ENCODE results near the gene PIERCE2. TPM values are rescaled to one million over a fixed set of nuclear protein-coding genes. Genes with fewer than 3 reads are reported as not detected.

The PIERCE2 gene
- total and polyA plus RNA-seq, 2 of the 4 experiments (the other 2 are of a cell fraction): 0.36 to 0.48 TPM

GRCh38 chr15:55362641-55363040 is 45.7 kb upstream of the PIERCE2 start:
- Histone ChIP-seq H3K23ac (ENCODE audit: low read depth, low read length) (no peak overlapping the region), H2BK120ac (ENCODE audit: low read depth, low read length) (no peak overlapping the region), H4K8ac (ENCODE audit: low read depth in 2 of 2, low read length in 2 of 2) (no peak overlapping the region), H3K36me3 (ENCODE audit: control insufficient read depth, insufficient read depth, low read length) (no peaks in the 10 kb centered on the region), H3K9me1 (ENCODE audit: insufficient read depth, low read length) (no peaks in the 10 kb centered on the region), H3K4ac (ENCODE audit: low read depth, low read length) (no peak overlapping the region), H4K20me1 (ENCODE audit: insufficient read depth, low read length) (no peaks in the 10 kb centered on the region), H3K14ac (replicated peaks; ENCODE audit: low read depth, low read length) (no peak overlapping the region), H2BK15ac (ENCODE audit: low read depth, low read length) (no peak overlapping the region), H4K5ac (ENCODE audit: low read depth, low read length) (no peak overlapping the region), H3K4me3 (ENCODE audit: insufficient read depth, low read depth, low read length) (no peak overlapping the region), H3K9me3 (ENCODE audit: control insufficient read depth, insufficient read depth, low read length) (no peaks in the 10 kb centered on the region), H4K91ac (ENCODE audit: insufficient read depth, low read depth, low read length) (no peak overlapping the region), H2AFZ (replicated peaks; ENCODE audit: low read length, poor library complexity) (no peak overlapping the region), H3K4me1 (ENCODE audit: control insufficient read depth, insufficient read depth, low read length) (peaks cover under 1% of the 10 kb centered on the region), H3K9ac (ENCODE audit: low read depth, low read length) (no peak overlapping the region), H2AK5ac (ENCODE audit: low read depth, low read length) (no peak overlapping the region), H2AK9ac (replicated peaks; ENCODE audit: low read depth, low read length, poor library complexity) (no peak overlapping the region), H2BK5ac (ENCODE audit: low read depth, low read length, poor library complexity, severe bottlenecking) (no peak overlapping the region), H3K4me2 (ENCODE audit: low read depth, low read length) (no peak overlapping the region), H3K56ac (ENCODE audit: extremely low read depth, insufficient read depth, low read length) (no peak overlapping the region), H3K27me3 (ENCODE audit: control insufficient read depth, insufficient read depth, low read length) (no peaks in the 10 kb centered on the region; the same call in 1 of the 2 replicates), H3K27ac (ENCODE audit: insufficient read depth, low read length) (no peak overlapping the region), H2BK20ac (ENCODE audit: low read depth, low read length) (no peak overlapping the region), H3K18ac (ENCODE audit: low read depth, low read length) (no peak overlapping the region), H3K79me1 (ENCODE audit: low read depth in 1 of 2, low read length in 2 of 2) (no peaks in the 10 kb centered on the region)
- TF ChIP-seq CTCF (conservative IDR thresholded peaks at IDR 0.05; ENCODE audit: low read depth, low read length) (no peak), USF2 (IDR thresholded peaks at IDR 0.05; ENCODE audit: low read depth, low read length) (no peak), FOS (IDR thresholded peaks at IDR 0.05; ENCODE audit: low read depth, low read length) (no peak), ELK1 (IDR thresholded peaks at IDR 0.05; ENCODE audit: borderline replicate concordance, low read depth, low read length) (no peak), RAD21 (IDR thresholded peaks at IDR 0.05; ENCODE audit: low read length) (no peak), MAFK (IDR thresholded peaks at IDR 0.05; ENCODE audit: low read depth, low read length) (no peak), RFX5 (IDR thresholded peaks at IDR 0.05; ENCODE audit: low read depth, low read length) (no peak), MXI1 (IDR thresholded peaks at IDR 0.05; ENCODE audit: borderline replicate concordance, low read depth, low read length) (no peak)
- ATAC-seq (ENCODE audit: low read depth) (no peak), DNase-seq (no peak)
- in situ Hi-C loops (cut with MboI; ENCODE audit: low sequenced_read_pairs) (no loop called here), intact Hi-C loops (cut with micrococcal nuclease) (no loop called here), dilution Hi-C loops (cut with HindIII; ENCODE audit: low sequenced_read_pairs, unreplicated experiment) (no loop called here)
- WGBS, 2 experiments (ENCODE audit: extremely low coverage in 2 of 2, insufficient read length in 1 of 2): no CpG with 5 or more reads among the region's 2 CpGs
- ChIA-PET POLR2A (ENCODE audit: unreplicated experiment) (no interaction called here), CTCF (no interaction called here)
- BruUV-seq (replicated peaks): no TSS peak
